GM12892 (cell line): ENCODE data around the gene MEI4.

Experiments used
- DNase-seq: peaks from one replicate; pipeline ENCODE4 v3.0.0; 2011; ENCODE audit not compliant: insufficient read length
- FAIRE-seq: peaks from 2 replicates; lab custom pipeline; 2011; peaks lifted over from hg19 to GRCh38; lab: Jason Lieb, UNC
- POLR2A ChIP-seq: IDR thresholded peaks from 2 replicates; pipeline ENCODE4 v1.6.1; 2011; ENCODE audit warnings: low read depth, low read length, control low read depth
- POLR2AphosphoS5 ChIP-seq: IDR thresholded peaks from 2 replicates; pipeline ENCODE4 v1.6.1; 2011; ENCODE audit warnings: low read depth, low read length, control low read depth
- TAF1 ChIP-seq: IDR thresholded peaks from 2 replicates; pipeline ENCODE4 v1.6.1; 2011; ENCODE audit warnings: low read depth, mild to moderate bottlenecking, control low read depth, low read length, borderline replicate concordance

The MEI4 gene

DNA sequence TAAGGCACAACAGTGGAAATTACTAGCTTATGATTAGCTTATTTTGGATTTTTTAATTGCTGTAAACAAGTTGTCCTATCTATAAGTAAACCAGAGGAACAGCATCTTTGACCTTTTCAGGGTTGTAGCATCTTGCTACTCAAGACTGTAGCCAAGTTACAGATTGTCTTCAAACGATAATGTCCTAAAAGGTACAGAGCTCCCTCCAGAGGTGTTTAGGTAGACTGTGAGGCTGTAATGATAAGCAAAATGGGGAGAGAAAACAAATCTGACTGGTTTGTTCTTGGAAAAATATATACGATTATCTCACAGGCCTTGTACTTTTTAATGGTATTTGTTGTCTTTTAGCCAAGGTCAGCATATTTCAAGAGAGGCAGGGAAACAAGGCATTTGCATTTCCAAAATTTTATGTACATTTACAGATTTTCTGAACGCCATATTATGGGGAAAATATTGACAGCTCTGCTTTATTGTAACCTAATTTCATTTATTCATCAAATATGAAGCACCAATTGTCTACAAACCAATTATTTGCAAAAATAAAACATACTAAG, 273.4 kb downstream of the MEI4 start:
- TF ChIP-seq TAF1 (no peak), POLR2A (no peak), POLR2AphosphoS5 (no peak)
- no peak for DNase-seq
- no peak for FAIRE-seq

- TF ChIP-seq TAF1 (no peak), POLR2AphosphoS5 (no peak), POLR2A (no peak)
- FAIRE-seq (no peak), DNase-seq (no peak)
These were observed 277.5 kb downstream of the MEI4 start for GRCh38 chr6:77930382-77930781.

DNA sequence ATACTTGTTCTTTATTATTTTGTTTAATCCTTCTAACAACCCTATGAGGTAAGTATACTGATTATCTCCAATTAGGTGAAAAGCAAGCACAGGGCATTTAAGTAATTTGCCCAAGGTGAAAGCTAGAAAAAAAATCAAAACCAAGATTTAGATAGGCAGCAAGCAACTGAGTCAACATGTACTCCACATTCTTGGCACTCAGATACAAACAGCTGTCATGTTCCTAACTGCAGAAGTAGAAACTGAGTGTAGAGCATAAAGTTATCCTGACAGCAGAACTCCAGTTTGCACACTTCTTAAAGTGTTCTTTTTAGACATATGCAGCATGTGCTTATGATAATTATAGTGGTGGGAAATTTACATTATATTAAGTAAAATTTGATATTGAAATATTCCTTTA, 278.1 kb downstream of the MEI4 start:
- FAIRE-seq (no peak), DNase-seq (no peak)
- TF ChIP-seq POLR2A (no peak), TAF1 (no peak), POLR2AphosphoS5 (no peak)

- no peak for TF ChIP-seq POLR2A
- DNase-seq (no peak), FAIRE-seq (no peak)
These were observed 309.2 kb downstream of the MEI4 start for GRCh38 chr6:77962070-77962469.

DNA sequence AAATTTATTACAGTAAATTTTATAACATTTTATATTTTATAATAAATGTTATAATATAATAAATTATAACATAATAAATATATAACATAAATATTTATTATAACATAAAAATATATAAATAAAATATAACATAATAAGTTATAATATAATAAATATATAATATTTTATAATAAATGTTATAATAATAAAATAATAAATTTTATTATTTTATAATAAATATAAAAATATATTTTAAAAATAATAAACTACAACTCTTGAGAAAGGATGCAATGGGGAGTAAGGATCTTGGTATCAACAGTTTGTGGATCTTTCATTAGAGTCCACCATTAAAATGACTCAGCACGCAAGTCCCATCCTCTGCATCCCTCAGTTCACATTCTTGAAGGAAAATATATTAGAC, 312.6 kb downstream of the MEI4 start:
- FAIRE-seq (no peak), DNase-seq (no peak)
- TF ChIP-seq TAF1 (no peak), POLR2A (no peak), POLR2AphosphoS5 (no peak)

GRCh38 chr6:77972334-77972733, 319.5 kb downstream of the MEI4 start:
- DNase-seq (no peak), FAIRE-seq (no peak)
- TF ChIP-seq TAF1 = no peak
- no peak for TF ChIP-seq POLR2A
- no peak for TF ChIP-seq POLR2AphosphoS5
